Common myeloid progenitor, CD34-positive (primary cell): ENCODE results near the gene CSAG1. TPM values are rescaled to one million over a fixed set of nuclear protein-coding genes. Genes with fewer than 3 reads are reported as not detected.
"Not testable (repeated sequence)": the region's sequence is repeated elsewhere in the genome, so short reads cannot be mapped to it uniquely, and the experiment has no call there.

Source experiments
- CTCF ChIA-PET: fragments of 350-600 bp; sonication (Branson Sonifier 250); formaldehyde crosslinking; loops from one replicate; lab custom pipeline; 2021; ENCODE audit warnings: antibody characterized with exemption; lab: Charles Lee
- POLR2A ChIA-PET: fragments of 350-600 bp; sonication (Branson Sonifier 250); formaldehyde crosslinking; loops from one replicate; lab custom pipeline; 2021; ENCODE audit warnings: antibody characterized with exemption; lab: Charles Lee
- DNase-seq, 3 donors: peaks; one replicate each; pipeline versions ENCODE4 v3.0.0 to v3.0.0-alpha.2; 2013
- H3K27ac ChIP-seq, 2 experiments: 1 replicate in 1 of 2; 2 replicates in 1 of 2; pipeline ENCODE4 v1.7.0; 2013; ENCODE audit warnings: inconsistent platforms in 2 of 2, low read length in 2 of 2, mild to moderate bottlenecking in 2 of 2, low read depth in 1 of 2, moderate library complexity in 1 of 2; ENCODE audit not compliant: severe bottlenecking in 2 of 2, insufficient read depth in 1 of 2, poor library complexity in 1 of 2
- H3K27me3 ChIP-seq, 5 experiments: replicated peaks in 2 of 5; 1 replicate in 3 of 5; 2 replicates in 2 of 5; pipeline versions ENCODE4 v1.6.1 to v1.7.0; 2013; ENCODE audit warnings: low read length in 4 of 5, mild to moderate bottlenecking in 2 of 5, moderate library complexity in 2 of 5, inconsistent platforms in 1 of 5; ENCODE audit not compliant: insufficient read depth in 5 of 5, control insufficient read depth in 4 of 5
- H3K36me3 ChIP-seq, 4 experiments: 1 replicate in 2 of 4; 2 replicates in 2 of 4; pipeline versions ENCODE4 v1.6.1 to v1.7.0; 2013; ENCODE audit warnings: low read length in 3 of 4, control low read depth in 1 of 4, mild to moderate bottlenecking in 1 of 4; ENCODE audit not compliant: control insufficient read depth in 4 of 4, insufficient read depth in 4 of 4
- H3K4me1 ChIP-seq, 4 experiments: 1 replicate in 3 of 4; 2 replicates in 1 of 4; pipeline versions ENCODE4 v1.6.1 to v1.7.1; 2013; ENCODE audit warnings: low read length in 3 of 4, mild to moderate bottlenecking in 3 of 4, control low read depth in 1 of 4, inconsistent platforms in 1 of 4, moderate library complexity in 1 of 4; ENCODE audit not compliant: control insufficient read depth in 4 of 4, insufficient read depth in 4 of 4; ENCODE audit errors: control extremely low read depth in 1 of 4
- H3K4me3 ChIP-seq, 7 experiments: 1 replicate in 4 of 7; 2 replicates in 3 of 7; pipeline versions ENCODE4 v1.5.1 to v1.7.0; 2013; ENCODE audit warnings: mild to moderate bottlenecking in 7 of 7, low read length in 6 of 7, moderate library complexity in 6 of 7, inconsistent platforms in 2 of 7, low read depth in 2 of 7, control low read depth in 1 of 7; ENCODE audit not compliant: insufficient read depth in 4 of 7, control insufficient read depth in 1 of 7; ENCODE audit errors: extremely low read depth in 1 of 7
- H3K9me3 ChIP-seq, 5 experiments: 1 replicate in 4 of 5; 2 replicates in 1 of 5; pipeline versions ENCODE4 v1.6.1 to v1.7.1; 2013; ENCODE audit warnings: low read length in 4 of 5, mild to moderate bottlenecking in 2 of 5, inconsistent platforms in 1 of 5, low read depth in 1 of 5, moderate library complexity in 1 of 5; ENCODE audit not compliant: control insufficient read depth in 4 of 5, insufficient read depth in 2 of 5; ENCODE audit errors: control extremely low read depth in 1 of 5
- WGBS: methylation state at CpG from one replicate; pipeline ENCODE4 v1.1.5; 2013; ENCODE audit not compliant: insufficient coverage; 5-methylcytosine and 5-hydroxymethylcytosine counted together
- polyA plus RNA-seq: library from polyadenylated mRNA; unstranded; fragments of 120-200 nt; gene quantifications from one replicate; pipeline ENCODE4 v1.2.1, GENCODE V29; 2013

Gene CSAG1
- polyA plus RNA-seq, result not detected

GRCh38 chrX:152733261-152733975 is at the start of gene CSAG1, which contains the start of gene MAGEA12:
CSAG1 (minus strand) TSS chrX:152733721; CDS start chrX:152732460, 1,261 bp downstream.
MAGEA12 (plus strand) TSS chrX:152733757; CDS start chrX:152736162, 2,405 bp downstream.
- WGBS, result 92% methylated on average over 2 of the region's 21 CpGs
- POLR2A ChIA-PET, result no interaction called here
- no peaks in the 10 kb centered on the region for H3K4me1 ChIP-seq
- peaks cover 0 to 3% (median 0%) of the 10 kb centered on the region in 5 experiments for H3K9me3 ChIP-seq
- no peak for DNase-seq
- no peaks in the 10 kb centered on the region for H3K36me3 ChIP-seq
- CTCF ChIA-PET, result no interaction called here
- no peak within 1 kb of the TSS for H3K27ac ChIP-seq
- peaks cover 0 to 3% (median 0%) of the 10 kb centered on the region in 5 experiments for H3K27me3 ChIP-seq
- no peak within 1 kb of the TSS for H3K4me3 ChIP-seq

GRCh38 chrX:152769549-152770289 is 36.2 kb upstream of the CSAG1 start, which contains the start of gene MAGEA6:
MAGEA6 (minus strand) TSS chrX:152769689; CDS start chrX:152767650, 2,039 bp downstream.
- H3K9me3 ChIP-seq, DNase-seq, CTCF ChIA-PET, H3K36me3 ChIP-seq, H3K4me3 ChIP-seq, H3K4me1 ChIP-seq, POLR2A ChIA-PET, H3K27me3 ChIP-seq, H3K27ac ChIP-seq: not testable (repeated sequence)
- WGBS, result no CpG with 5 or more reads among the region's 29 CpGs

GRCh38 chrX:152766562-152766961 is 33.0 kb upstream of the CSAG1 start:
- H3K4me3 ChIP-seq, H3K4me1 ChIP-seq, CTCF ChIA-PET, DNase-seq, H3K27me3 ChIP-seq, H3K27ac ChIP-seq, H3K9me3 ChIP-seq, POLR2A ChIA-PET, H3K36me3 ChIP-seq: not testable (repeated sequence)
- WGBS, result 84% methylated on average over 6 of the region's 9 CpGs

GRCh38 chrX:152761582-152761981 is 28.1 kb upstream of the CSAG1 start:
- H3K27ac ChIP-seq, H3K36me3 ChIP-seq, POLR2A ChIA-PET, DNase-seq, CTCF ChIA-PET, H3K9me3 ChIP-seq, H3K27me3 ChIP-seq, H3K4me3 ChIP-seq, H3K4me1 ChIP-seq: not testable (repeated sequence)
- WGBS, result no CpG with 5 or more reads among the region's 7 CpGs

- POLR2A ChIA-PET, H3K27ac ChIP-seq, DNase-seq, H3K27me3 ChIP-seq, H3K36me3 ChIP-seq, H3K4me1 ChIP-seq, CTCF ChIA-PET, H3K4me3 ChIP-seq, H3K9me3 ChIP-seq: not testable (repeated sequence)
- WGBS, result no CpG with 5 or more reads among the region's 7 CpGs
These were observed 26.0 kb upstream of the CSAG1 start for GRCh38 chrX:152759544-152759943.

GRCh38 chrX:152758918-152759317 is 25.4 kb upstream of the CSAG1 start, which contains the start of gene CSAG3:
CSAG3 (plus strand) TSS chrX:152759218.
- H3K4me1 ChIP-seq, H3K4me3 ChIP-seq, H3K27ac ChIP-seq, H3K36me3 ChIP-seq, H3K9me3 ChIP-seq, DNase-seq, H3K27me3 ChIP-seq, POLR2A ChIA-PET, CTCF ChIA-PET: not testable (repeated sequence)
- no CpG with 5 or more reads among the region's 2 CpGs for WGBS

- DNase-seq, CTCF ChIA-PET, H3K27ac ChIP-seq, H3K4me1 ChIP-seq, H3K27me3 ChIP-seq, H3K4me3 ChIP-seq, POLR2A ChIA-PET, H3K9me3 ChIP-seq, H3K36me3 ChIP-seq: not testable (repeated sequence)
- no CpG with 5 or more reads among the region's 5 CpGs for WGBS
These were observed 21.4 kb upstream of the CSAG1 start for GRCh38 chrX:152754871-152755270.
